Neural progenitor cell (in vitro differentiated cells): Measurements from ENCODE around the gene MEIS1. TPM values are rescaled to one million over a fixed set of nuclear protein-coding genes. Genes with fewer than 3 reads are reported as not detected.

Experiments
- DNase-seq: peaks from one replicate; pipeline ENCODE4 v3.0.0-alpha.2; 2016; ENCODE audit warnings: low spot score
- H2AFZ ChIP-seq: fragments of 200-600 bp; sonication (generic); replicated peaks from 2 replicates; pipeline ENCODE4 v1.6.1; 2016; ENCODE audit warnings: antibody characterized with exemption
- H3F3A ChIP-seq: fragments of 200-600 bp; sonication (generic); 2 replicates; pipeline ENCODE4 v1.6.1; 2016; ENCODE audit warnings: antibody characterized with exemption, low read depth
- H3K27ac ChIP-seq: fragments of 200-600 bp; sonication (generic); 2 replicates; pipeline ENCODE4 v1.5.1; 2016; ENCODE audit warnings: mild to moderate bottlenecking
- H3K27me3 ChIP-seq: fragments of 200-600 bp; sonication (generic); 2 replicates; pipeline ENCODE4 v1.6.1; 2016; ENCODE audit warnings: mild to moderate bottlenecking, moderate library complexity
- H3K36me3 ChIP-seq: fragments of 200-600 bp; sonication (generic); 2 replicates; pipeline ENCODE4 v1.5.1; 2016
- H3K4me1 ChIP-seq: fragments of 200-600 bp; sonication (generic); 2 replicates; pipeline ENCODE4 v1.6.1; 2016; ENCODE audit warnings: mixed run types
- H3K4me2 ChIP-seq: fragments of 200-600 bp; sonication (generic); 2 replicates; pipeline ENCODE4 v1.6.1; 2016
- H3K4me3 ChIP-seq: fragments of 200-600 bp; sonication (generic); 2 replicates; pipeline ENCODE4 v1.5.1; 2016
- H3K79me2 ChIP-seq: fragments of 200-600 bp; sonication (generic); 2 replicates; pipeline ENCODE4 v1.6.1; 2016; ENCODE audit warnings: low read depth
- H3K9ac ChIP-seq: fragments of 200-600 bp; sonication (generic); 2 replicates; pipeline ENCODE4 v1.6.1; 2016
- H3K9me3 ChIP-seq: fragments of 200-600 bp; sonication (generic); 2 replicates; pipeline ENCODE4 v1.5.1; 2016; ENCODE audit warnings: low read depth
- H4K20me1 ChIP-seq: fragments of 200-600 bp; sonication (generic); 2 replicates; pipeline ENCODE4 v1.6.1; 2016; ENCODE audit warnings: low read depth
- H3K27ac Mint-ChIP-seq: 3 replicates; pipeline ENCODE4 v1.8.0; 2021; ENCODE audit warnings: mixed read lengths
- H3K27me3 Mint-ChIP-seq: 2 replicates; pipeline ENCODE4 v1.8.0; 2022; ENCODE audit warnings: low read depth, mild to moderate bottlenecking, inconsistent platforms, moderate library complexity, mixed read lengths; ENCODE audit not compliant: insufficient read depth
- H3K36me3 Mint-ChIP-seq: 3 replicates; pipeline ENCODE4 v1.8.0; 2021; ENCODE audit warnings: mixed read lengths
- H3K4me1 Mint-ChIP-seq: 3 replicates; pipeline ENCODE4 v1.8.0; 2021; ENCODE audit warnings: mixed read lengths
- H3K4me3 Mint-ChIP-seq: 3 replicates; pipeline ENCODE4 v1.8.0; 2021; ENCODE audit warnings: mild to moderate bottlenecking, moderate library complexity, mixed read lengths
- H3K9me3 Mint-ChIP-seq: 3 replicates; pipeline ENCODE4 v1.8.0; 2020; ENCODE audit warnings: mixed read lengths
- EZH2 ChIP-seq: fragments of 200-600 bp; sonication (generic); IDR thresholded peaks from 2 replicates; pipeline ENCODE4 v1.6.1; 2017; ENCODE audit warnings: antibody characterized with exemption, mild to moderate bottlenecking, moderate library complexity
- EZH2phosphoT487 ChIP-seq: fragments of 200-600 bp; sonication (generic); IDR thresholded peaks from 2 replicates; pipeline ENCODE4 v1.6.1; 2017; ENCODE audit warnings: antibody characterized with exemption
- total RNA-seq: library from RNA; depleted of rRNA; stranded (reverse); fragments of >200 nt; gene quantifications from 2 replicates; pipeline ENCODE4 v1.2.3, GENCODE V29; 2015; ENCODE audit warnings: low replicate concordance
- TF ChIP-seq, protein P1 (sequence below): fragments of 200-600 bp; sonication (generic); IDR thresholded peaks from 2 replicates; pipeline ENCODE4 v1.5.1; 2017; ENCODE audit warnings: antibody characterized with exemption, mild to moderate bottlenecking

Gene MEIS1
- total RNA-seq, 1 donor from 2014 or later, result 14.7 TPM

DNA sequence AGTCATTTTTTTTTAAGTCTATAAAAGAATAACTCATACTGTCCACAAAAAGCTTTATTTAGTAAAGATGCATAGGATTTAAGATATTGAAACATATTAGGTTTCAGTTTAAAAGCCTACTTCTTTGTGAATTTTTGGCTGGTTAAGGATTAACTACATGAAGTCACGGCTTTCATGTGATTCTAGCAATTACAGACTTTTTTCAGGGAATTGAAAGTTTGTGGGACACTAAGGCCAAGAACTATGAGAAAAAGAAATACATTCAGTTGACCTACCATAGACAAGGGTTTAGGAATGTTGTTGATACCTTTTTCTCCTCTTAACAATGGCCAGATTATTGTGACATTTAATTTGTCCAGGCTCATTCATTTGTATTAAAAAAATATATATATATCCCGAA is 109.3 kb downstream of the MEIS1 start:
- no peak for DNase-seq
- Histone ChIP-seq H3K4me2 (no peak overlapping the region), H3K27me3 (no peaks in the 10 kb centered on the region), H3F3A (no peaks in the 10 kb centered on the region), H3K9me3 (no peaks in the 10 kb centered on the region), H3K79me2 (no peaks in the 10 kb centered on the region), H3K36me3 (no peaks in the 10 kb centered on the region), H3K27ac (no peak overlapping the region), H2AFZ (no peak overlapping the region), H3K4me3 (no peak overlapping the region), H3K4me1 (peaks cover 42% of the 10 kb centered on the region), H4K20me1 (no peaks in the 10 kb centered on the region), H3K9ac (no peak overlapping the region)
- peaks cover 50% of the 10 kb centered on the region for H3K4me1 Mint-ChIP-seq
- no peak overlapping the region for H3K4me3 Mint-ChIP-seq
- no peak overlapping the region for H3K27ac Mint-ChIP-seq
- no peaks in the 10 kb centered on the region for H3K36me3 Mint-ChIP-seq
- H3K27me3 Mint-ChIP-seq, result peaks cover 6% of the 10 kb centered on the region
- no peaks in the 10 kb centered on the region for H3K9me3 Mint-ChIP-seq
- TF ChIP-seq EZH2phosphoT487 (no peak), EZH2 (no peak)
- TF ChIP-seq, protein P1, sequence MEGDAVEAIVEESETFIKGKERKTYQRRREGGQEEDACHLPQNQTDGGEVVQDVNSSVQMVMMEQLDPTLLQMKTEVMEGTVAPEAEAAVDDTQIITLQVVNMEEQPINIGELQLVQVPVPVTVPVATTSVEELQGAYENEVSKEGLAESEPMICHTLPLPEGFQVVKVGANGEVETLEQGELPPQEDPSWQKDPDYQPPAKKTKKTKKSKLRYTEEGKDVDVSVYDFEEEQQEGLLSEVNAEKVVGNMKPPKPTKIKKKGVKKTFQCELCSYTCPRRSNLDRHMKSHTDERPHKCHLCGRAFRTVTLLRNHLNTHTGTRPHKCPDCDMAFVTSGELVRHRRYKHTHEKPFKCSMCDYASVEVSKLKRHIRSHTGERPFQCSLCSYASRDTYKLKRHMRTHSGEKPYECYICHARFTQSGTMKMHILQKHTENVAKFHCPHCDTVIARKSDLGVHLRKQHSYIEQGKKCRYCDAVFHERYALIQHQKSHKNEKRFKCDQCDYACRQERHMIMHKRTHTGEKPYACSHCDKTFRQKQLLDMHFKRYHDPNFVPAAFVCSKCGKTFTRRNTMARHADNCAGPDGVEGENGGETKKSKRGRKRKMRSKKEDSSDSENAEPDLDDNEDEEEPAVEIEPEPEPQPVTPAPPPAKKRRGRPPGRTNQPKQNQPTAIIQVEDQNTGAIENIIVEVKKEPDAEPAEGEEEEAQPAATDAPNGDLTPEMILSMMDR, result no peak

DNA sequence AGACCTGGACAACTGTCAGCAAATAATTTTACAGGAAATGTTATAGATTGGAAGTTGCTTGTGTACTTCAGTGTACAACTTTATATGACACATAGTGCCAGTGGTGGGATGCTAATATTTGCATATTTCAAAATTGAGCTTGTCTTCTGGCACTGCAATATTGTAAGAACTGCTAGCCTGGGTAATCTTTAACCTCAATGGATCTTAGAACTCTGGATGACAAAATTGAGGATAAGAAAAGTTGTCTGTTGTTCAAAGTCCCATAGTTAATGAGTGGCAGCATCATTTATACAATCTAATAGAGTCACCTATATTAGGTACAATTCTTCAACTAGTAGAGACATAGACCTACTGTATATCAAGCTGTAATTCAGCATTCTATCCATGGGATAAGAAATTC is 110.3 kb downstream of the MEIS1 start:
- Mint-ChIP-seq H3K9me3 (no peaks in the 10 kb centered on the region), H3K27me3 (peaks cover 4% of the 10 kb centered on the region), H3K4me3 (no peak overlapping the region), H3K4me1 (peaks cover 46% of the 10 kb centered on the region), H3K27ac (no peak overlapping the region), H3K36me3 (peaks cover 3% of the 10 kb centered on the region)
- Histone ChIP-seq H2AFZ (no peak overlapping the region), H3K36me3 (no peaks in the 10 kb centered on the region), H3F3A (no peaks in the 10 kb centered on the region), H3K9me3 (no peaks in the 10 kb centered on the region), H3K4me3 (no peak overlapping the region), H3K4me2 (no peak overlapping the region), H3K4me1 (peaks cover 36% of the 10 kb centered on the region), H3K27me3 (no peaks in the 10 kb centered on the region), H4K20me1 (no peaks in the 10 kb centered on the region), H3K9ac (no peak overlapping the region), H3K79me2 (no peaks in the 10 kb centered on the region), H3K27ac (no peak overlapping the region)
- TF ChIP-seq EZH2 (no peak), EZH2phosphoT487 (no peak)
- TF ChIP-seq, protein P1, result no peak
- DNase-seq, result no peak

DNA sequence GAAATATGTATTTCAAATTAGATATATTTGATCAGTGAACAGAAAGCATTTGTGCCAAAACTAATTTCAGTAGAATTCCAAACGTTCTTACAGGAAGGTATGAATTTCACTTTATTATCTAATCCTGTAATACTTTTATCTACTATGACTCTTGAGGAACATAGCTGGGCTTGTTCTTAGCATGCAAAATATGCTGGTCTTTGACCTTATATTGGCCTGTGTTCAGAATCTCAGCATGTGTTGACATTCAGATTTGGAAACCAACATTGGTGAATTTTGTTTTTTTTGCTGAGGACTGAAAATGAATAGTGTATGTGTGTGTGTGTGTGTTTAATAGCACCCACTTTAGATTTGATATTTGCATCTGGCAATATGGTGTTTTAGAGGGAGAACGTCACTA is 112.2 kb downstream of the MEIS1 start:
- no peak overlapping the region for H3K4me3 Mint-ChIP-seq
- H2AFZ ChIP-seq, result no peak overlapping the region
- no peaks in the 10 kb centered on the region for H4K20me1 ChIP-seq
- DNase-seq, result no peak
- H3K27ac Mint-ChIP-seq, result no peak overlapping the region
- no peak overlapping the region for H3K4me3 ChIP-seq
- no peaks in the 10 kb centered on the region for H3F3A ChIP-seq
- H3K4me2 ChIP-seq, result no peak overlapping the region
- peaks cover 3% of the 10 kb centered on the region for H3K27me3 Mint-ChIP-seq
- H3K9ac ChIP-seq, result no peak overlapping the region
- H3K27ac ChIP-seq, result no peak overlapping the region
- peaks cover 24% of the 10 kb centered on the region for H3K4me1 ChIP-seq
- no peaks in the 10 kb centered on the region for H3K79me2 ChIP-seq
- H3K9me3 ChIP-seq, result no peaks in the 10 kb centered on the region
- peaks cover 33% of the 10 kb centered on the region for H3K4me1 Mint-ChIP-seq
- H3K36me3 ChIP-seq, result no peaks in the 10 kb centered on the region
- H3K27me3 ChIP-seq, result no peaks in the 10 kb centered on the region
- TF ChIP-seq, protein P1, result no peak
- no peak for TF ChIP-seq EZH2phosphoT487
- no peak for TF ChIP-seq EZH2
- H3K36me3 Mint-ChIP-seq, result peaks cover 3% of the 10 kb centered on the region
- H3K9me3 Mint-ChIP-seq, result no peaks in the 10 kb centered on the region
